ENCODE measurements around the gene MRPS21. TPM values are rescaled to one million over a fixed set of nuclear protein-coding genes. Genes with fewer than 3 reads are reported as not detected.

Gene MRPS21
- total and polyA plus RNA-seq, 9 donors = 42.2 to 85.4 (median 64.8) TPM

GRCh38 chr1:150262388-150263320 is 31.0 kb upstream of the MRPS21 start:
- TF ChIP-seq CTCF (IDR thresholded peaks at IDR 0.05) (no peak), POLR2A (IDR thresholded peaks at IDR 0.05) (no peak), EP300 (IDR thresholded peaks at IDR 0.05) (no peak)
- Histone ChIP-seq H3K36me3 (no peaks in the 10 kb centered on the region), H3K4me3 (no peak overlapping the region), H3K9me3 (no peaks in the 10 kb centered on the region), H3K27ac (no peak overlapping the region), H3K27me3 (no peaks in the 10 kb centered on the region), H3K4me1 (ENCODE audit: insufficient read depth) (peaks cover 7% of the 10 kb centered on the region)
- intact Hi-C loops (cut with DNase I) = no loop called here
- no peak for DNase-seq
- WGBS, 3 donors = 52 to 71% (median 65%) methylated on average over 6 of the region's 6 CpGs

GRCh38 chr1:150263549-150263948 is 30.1 kb upstream of the MRPS21 start:
- Histone ChIP-seq H3K27me3 (no peaks in the 10 kb centered on the region), H3K36me3 (no peaks in the 10 kb centered on the region), H3K9me3 (no peaks in the 10 kb centered on the region), H3K27ac (no peak overlapping the region), H3K4me1 (ENCODE audit: insufficient read depth) (peaks cover 9% of the 10 kb centered on the region), H3K4me3 (no peak overlapping the region)
- no peak for DNase-seq
- no peak for TF ChIP-seq POLR2A (IDR thresholded peaks at IDR 0.05)
- TF ChIP-seq EP300 (IDR thresholded peaks at IDR 0.05) = no peak
- TF ChIP-seq CTCF (IDR thresholded peaks at IDR 0.05) = no peak
- intact Hi-C loops (cut with DNase I) = no loop called here
- WGBS, 3 donors = 58 to 67% (median 64%) methylated on average over 6 of the region's 6 CpGs

DNA sequence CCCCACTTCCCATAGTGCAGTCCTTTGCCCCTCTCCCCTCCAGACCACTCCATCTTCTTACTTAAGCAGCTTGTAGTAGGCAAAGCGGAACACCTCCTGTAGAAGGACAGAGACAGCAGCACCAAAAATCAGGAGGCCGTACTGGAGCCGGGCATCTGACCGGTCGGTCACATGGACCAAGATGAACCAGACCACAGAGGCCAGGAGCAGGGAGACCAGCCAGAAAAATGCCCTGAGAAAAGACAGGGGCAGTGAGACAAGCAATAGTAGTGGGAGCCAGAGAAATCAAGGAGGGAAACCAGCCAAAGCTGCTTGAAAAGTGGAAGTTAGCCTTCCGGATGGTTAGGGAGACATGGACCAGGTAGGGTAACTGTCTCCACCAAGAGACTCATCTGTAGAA is 25.8 kb upstream of the MRPS21 start:
- Histone ChIP-seq H3K4me1 (ENCODE audit: insufficient read depth) (peaks cover 8% of the 10 kb centered on the region), H3K27ac (peak overlapping the region; percentile 58 to 74), H3K4me3 (peak overlapping the region; percentile 91), H3K36me3 (no peaks in the 10 kb centered on the region), H3K9me3 (no peaks in the 10 kb centered on the region), H3K27me3 (no peaks in the 10 kb centered on the region)
- TF ChIP-seq POLR2A (IDR thresholded peaks at IDR 0.05) (no peak), CTCF (IDR thresholded peaks at IDR 0.05) (no peak), EP300 (IDR thresholded peaks at IDR 0.05) (no peak)
- no peak for DNase-seq
- WGBS, 3 donors = 11 to 25% (median 18%) methylated on average over 6 of the region's 6 CpGs
- intact Hi-C loops (cut with DNase I) = loop anchor here in 1 of 4 donors (2.0 kb wide), 1 partner anchor 15 kb away; the partner anchor contains the start of gene CIART

DNA sequence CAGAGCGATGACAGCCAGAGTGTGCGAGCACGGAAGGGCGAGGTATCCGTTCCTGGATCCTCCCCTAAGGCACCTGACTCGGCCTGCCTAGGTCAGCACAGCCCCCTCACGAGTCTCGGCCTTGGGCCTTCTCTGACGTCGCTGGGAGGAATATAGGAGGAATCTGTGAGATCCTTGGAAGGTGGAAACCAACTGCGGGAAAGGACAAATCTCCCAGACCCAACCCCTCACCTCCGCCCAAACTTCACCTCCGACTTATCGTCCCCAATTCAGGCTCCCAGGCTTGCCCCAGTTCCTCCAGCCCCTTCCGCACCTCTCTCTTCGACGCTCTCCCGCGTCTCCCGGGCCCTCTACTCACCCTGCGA is 25.3 kb upstream of the MRPS21 start:
- 0% methylated on average over 21 of the region's 21 CpGs for WGBS, 3 donors
- Histone ChIP-seq H3K4me3 (peak overlapping the region; percentile 91), H3K36me3 (no peaks in the 10 kb centered on the region), H3K9me3 (no peaks in the 10 kb centered on the region), H3K27ac (peak overlapping the region; percentile 58 to 74), H3K4me1 (ENCODE audit: insufficient read depth) (peaks cover 8% of the 10 kb centered on the region), H3K27me3 (no peaks in the 10 kb centered on the region)
- TF ChIP-seq POLR2A (IDR thresholded peaks at IDR 0.05) (no peak), CTCF (IDR thresholded peaks at IDR 0.05) (no peak), EP300 (IDR thresholded peaks at IDR 0.05) (no peak)
- peak; percentile 38 to 65 (median 52) for DNase-seq
- intact Hi-C loops (cut with DNase I) = loop anchor here in 1 of 4 donors (2.0 kb wide), 1 partner anchor 14 kb away; the partner anchor contains the start of gene CIART

Measured in ovary (tissue), 9 donors.